Endometrium (tissue), 2 donors: Measurements from ENCODE around the gene FAM241B.

Experiments
- FAIRE-seq: peaks from 2 replicates; lab custom pipeline; 2012; peaks lifted over from hg19 to GRCh38; lab: Jason Lieb, UNC
- donor health status: control.
- donor health status: control.

Gene FAM241B

DNA sequence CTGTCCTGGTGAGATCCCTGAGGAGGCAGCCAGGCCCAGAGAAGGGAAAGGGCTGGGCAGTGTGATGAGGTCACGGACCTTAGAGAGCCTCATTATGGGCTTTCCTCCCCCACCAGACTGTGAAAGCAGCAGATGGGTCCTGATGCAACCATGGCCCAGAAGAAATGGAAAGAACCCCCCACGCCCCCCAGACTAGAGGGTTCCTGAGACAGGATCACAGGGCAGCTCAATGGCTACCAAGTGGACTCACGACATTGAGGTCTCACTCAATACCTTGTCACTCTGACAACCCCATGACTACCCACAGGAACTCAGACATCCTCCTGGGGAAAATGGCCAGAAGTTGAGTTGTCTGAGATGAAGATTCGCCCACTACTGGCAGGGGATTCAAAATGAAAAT is 36.7 kb downstream of the FAM241B start:
- no peak for FAIRE-seq

- no peak for FAIRE-seq
These were observed 38.7 kb downstream of the FAM241B start for GRCh38 chr10:69668721-69669120.

DNA sequence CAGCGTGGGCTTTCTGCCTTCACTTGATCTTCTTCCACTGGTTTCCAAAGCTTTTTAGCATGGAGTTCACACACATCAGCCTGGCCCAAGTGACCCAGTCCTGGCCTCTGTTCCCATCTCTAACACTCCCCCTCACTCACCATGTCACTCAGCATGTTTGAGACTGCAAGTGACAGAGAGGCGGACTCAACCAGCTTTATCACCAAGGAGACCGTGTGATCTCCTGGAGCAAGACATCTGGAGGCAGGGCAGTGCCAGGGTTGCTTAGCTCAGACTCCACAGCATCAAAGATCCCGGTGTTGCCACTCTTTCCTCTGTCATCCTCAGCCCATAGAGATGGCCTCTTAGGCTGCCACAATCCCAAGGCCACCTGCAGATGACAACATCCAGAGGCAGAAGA is 39.4 kb downstream of the FAM241B start:
- FAIRE-seq = no peak

DNA sequence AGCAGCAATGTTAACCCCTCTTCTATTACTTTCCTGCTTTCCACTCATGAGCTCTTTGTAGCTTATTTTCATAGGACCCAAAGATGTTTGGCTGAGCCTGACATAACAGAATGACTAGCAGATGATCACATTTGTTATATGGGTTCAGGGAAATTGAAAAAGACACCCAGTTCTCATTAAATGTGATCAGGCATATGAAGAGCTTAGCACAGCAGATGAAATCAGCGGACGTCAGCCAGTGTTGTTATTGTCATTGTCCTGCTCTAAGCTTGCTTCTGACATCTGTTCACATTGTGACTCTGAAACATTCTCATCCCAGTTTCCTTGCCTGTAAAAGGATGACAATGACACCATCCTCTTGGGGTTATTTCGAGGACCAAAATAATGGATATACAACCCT is 43.5 kb downstream of the FAM241B start:
- FAIRE-seq = no peak

DNA sequence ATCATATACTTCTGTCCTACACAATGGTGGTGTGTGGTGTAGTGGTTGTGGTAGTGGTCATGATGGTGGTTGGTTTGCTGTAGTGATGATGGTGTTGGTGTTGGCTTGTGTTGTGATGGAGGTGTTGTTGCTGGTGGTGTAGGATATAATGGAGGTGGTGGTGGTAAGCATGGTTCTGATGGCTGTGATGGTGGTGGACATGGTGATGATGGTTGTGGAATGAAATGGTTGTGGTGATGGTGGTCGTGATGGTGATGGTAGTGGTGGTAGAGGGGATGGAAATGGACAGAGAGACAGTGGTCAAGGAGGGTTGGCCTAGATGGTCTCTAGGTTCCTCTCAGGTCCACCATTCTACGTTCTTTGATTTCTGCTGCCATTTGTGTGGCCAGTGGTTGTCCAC is 44.7 kb downstream of the FAM241B start:
- FAIRE-seq = no peak

GRCh38 chr10:69676301-69676700 is 46.3 kb downstream of the FAM241B start:
- FAIRE-seq = no peak

DNA sequence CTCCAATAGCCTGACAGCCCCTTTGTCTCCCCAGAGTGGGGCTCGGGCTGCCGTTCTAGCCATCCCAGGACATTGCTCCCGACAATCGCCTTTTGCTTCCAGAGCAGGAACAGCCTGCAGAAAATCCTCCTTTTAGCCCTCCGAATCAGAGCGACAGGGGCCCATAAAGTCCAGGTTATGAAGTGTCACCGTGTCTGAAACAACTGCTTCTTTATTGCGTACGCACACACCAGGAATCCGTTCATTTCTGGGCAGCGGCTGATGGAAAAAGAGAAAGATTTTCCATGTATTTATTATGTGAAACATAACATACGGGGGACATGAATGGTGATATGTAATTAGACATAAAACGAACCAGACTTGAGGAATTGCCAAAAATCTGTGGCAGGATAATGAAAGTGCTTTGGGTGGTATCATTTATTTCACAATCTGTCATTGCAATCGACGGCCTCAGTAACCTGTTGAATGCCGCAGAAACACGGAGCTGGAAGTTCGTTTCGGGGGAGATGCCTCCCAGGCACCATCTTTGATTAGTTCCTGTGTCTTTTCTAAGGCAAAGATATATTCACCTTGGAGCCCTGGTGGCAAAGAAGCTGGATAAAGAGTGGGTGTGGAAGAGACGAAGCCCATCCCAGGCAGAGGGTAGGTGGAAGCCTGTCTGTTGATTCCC is 48.1 kb downstream of the FAM241B start:
- no peak for FAIRE-seq

- no peak for FAIRE-seq
These were observed 49.7 kb downstream of the FAM241B start for GRCh38 chr10:69679736-69680135.

DNA sequence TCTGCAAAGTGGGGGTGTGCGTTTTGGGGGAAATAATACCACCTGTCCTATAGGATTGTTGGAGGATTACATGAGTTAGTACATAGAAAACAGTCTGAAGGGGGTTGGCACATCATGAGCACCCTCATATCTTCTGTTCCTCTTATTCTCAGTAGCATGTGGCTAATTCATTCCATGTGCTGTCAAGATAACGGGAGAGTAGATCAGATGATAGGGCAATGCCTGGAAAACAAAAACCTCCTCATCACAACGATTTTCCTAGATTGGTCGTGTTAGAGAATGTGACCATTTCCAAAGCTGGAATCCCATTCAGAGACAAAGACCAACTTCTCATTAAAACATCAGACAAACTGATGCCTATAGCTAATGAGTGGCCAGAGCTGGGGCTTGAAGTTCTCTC is 50.6 kb downstream of the FAM241B start:
- no peak for FAIRE-seq

- no peak for FAIRE-seq
These were observed 51.4 kb downstream of the FAM241B start for GRCh38 chr10:69681436-69681835.

GRCh38 chr10:69682955-69683474 is 53.0 kb downstream of the FAM241B start:
- FAIRE-seq = no peak
